AG04450 (cell line): Measurements from ENCODE around the gene STRN3. TPM values are rescaled to one million over a fixed set of nuclear protein-coding genes. Genes with fewer than 3 reads are reported as not detected.

Experiments used
- CTCF ChIA-PET: fragments of 300-600, 350-600 bp; formaldehyde crosslinking; extraction: SDS; loops from one replicate; lab custom pipeline; 2022; ENCODE audit warnings: antibody characterized with exemption, inconsistent platforms; lab: Charles Lee
- POLR2A ChIA-PET: fragments of 350-600 bp; formaldehyde crosslinking; extraction: SDS; loops from one replicate; lab custom pipeline; 2021; ENCODE audit warnings: antibody characterized with exemption, inconsistent platforms; lab: Yijun Ruan, JAX
- DNase-seq: peaks from one replicate; pipeline ENCODE4 v3.0.0-alpha.2; 2011; ENCODE audit warnings: low read depth, low spot score
- H3K27ac ChIP-seq: one replicate; pipeline ENCODE4 v1.5.1; 2012; ENCODE audit warnings: low read depth, low read length, control low read depth
- H3K27me3 ChIP-seq: one replicate; pipeline ENCODE4 v1.6.0; 2012; ENCODE audit warnings: low read length; ENCODE audit not compliant: control insufficient read depth, insufficient read depth
- H3K4me3 ChIP-seq: 2 replicates; pipeline ENCODE4 v1.5.1; 2011; ENCODE audit warnings: mild to moderate bottlenecking, low read depth, low read length, control low read depth
- H3K9me3 ChIP-seq: 2 replicates; pipeline ENCODE4 v1.5.1; 2012; ENCODE audit warnings: low read length; ENCODE audit not compliant: control insufficient read depth, insufficient read depth
- CTCF ChIP-seq: IDR thresholded peaks from 2 replicates; pipeline ENCODE4 v1.5.1; 2011; ENCODE audit warnings: low read depth, low read length, control low read depth, inconsistent platforms
- polyA plus RNA-seq: library from polyadenylated mRNA; depleted of rRNA; stranded (reverse); fragments of >200 nt; gene quantifications from 2 replicates; pipeline ENCODE4 v1.2.3, GENCODE V29; 2011

Gene STRN3
- polyA plus RNA-seq, 1 experiment, result 41.1 TPM

- H3K4me3 ChIP-seq, result no peak overlapping the region
- no peak for TF ChIP-seq CTCF
- peaks cover 9% of the 10 kb centered on the region for H3K9me3 ChIP-seq
- H3K27ac ChIP-seq, result no peak overlapping the region
- no peaks in the 10 kb centered on the region for H3K27me3 ChIP-seq
- DNase-seq, result no peak
- ChIA-PET POLR2A (interaction anchor here (1.1 kb wide), 1 partner anchor 32 kb away, joined by 4 read pairs; no protein-coding TSS in a partner anchor), CTCF (interaction anchor here (0.7 to 0.9 kb wide), 2 partner anchors 15 to 95 kb away, joined by 3 to 4 read pairs; no protein-coding TSS in a partner anchor)
Measured at GRCh38 chr14:30994681-30995620, 31.2 kb downstream of the STRN3 start.

- TF ChIP-seq CTCF, result no peak
- ChIA-PET CTCF (interaction anchor here (0.6 to 0.7 kb wide), 3 partner anchors 37 to 363 kb away, joined by 3 to 4 read pairs (median 3); no protein-coding TSS in a partner anchor), POLR2A (interaction anchor here (0.7 kb wide), 1 partner anchor 156 kb away, joined by 3 read pairs; no protein-coding TSS in a partner anchor)
Measured at GRCh38 chr14:30993071-30993470, 33.1 kb downstream of the STRN3 start.

GRCh38 chr14:30991408-30991807 is 34.8 kb downstream of the STRN3 start:
- CTCF ChIA-PET, result no interaction called here
- H3K27me3 ChIP-seq, result no peaks in the 10 kb centered on the region
- no peak for TF ChIP-seq CTCF
- POLR2A ChIA-PET, result interaction anchor here (0.5 to 0.9 kb wide), 2 partner anchors 34 to 381 kb away, joined by 3 read pairs; partner anchors contain the start of genes AP4S1 and STRN3
- no peak overlapping the region for H3K27ac ChIP-seq
- H3K9me3 ChIP-seq, result no peaks in the 10 kb centered on the region
- DNase-seq, result no peak
- no peak overlapping the region for H3K4me3 ChIP-seq

More at GRCh38 chr14:30993071-30993470, 33.1 kb downstream of the STRN3 start:
- H3K27me3 ChIP-seq, result no peaks in the 10 kb centered on the region
- no peaks in the 10 kb centered on the region for H3K9me3 ChIP-seq
- no peak overlapping the region for H3K4me3 ChIP-seq
- DNase-seq, result no peak
- no peak overlapping the region for H3K27ac ChIP-seq

GRCh38 chr14:30990770-30991169 is 35.4 kb downstream of the STRN3 start:
- ChIA-PET POLR2A (interaction anchor here (0.5 to 0.9 kb wide), 2 partner anchors 35 to 381 kb away, joined by 3 read pairs; partner anchors contain the start of genes AP4S1 and STRN3), CTCF (no interaction called here)
- no peak for DNase-seq
- Histone ChIP-seq H3K27ac (no peak overlapping the region), H3K9me3 (no peaks in the 10 kb centered on the region), H3K27me3 (no peaks in the 10 kb centered on the region), H3K4me3 (no peak overlapping the region)
- TF ChIP-seq CTCF, result no peak
